HCT116 (cell line): ENCODE measurements around the gene USP12. TPM values are rescaled to one million over a fixed set of nuclear protein-coding genes. Genes with fewer than 3 reads are reported as not detected.

Source experiments
- ATAC-seq: fragments of 200-7000 bp; cut with Tn5 transposase; 2 replicates; pipeline ENCODE4 v1.9.1; 2020; ENCODE audit warnings: mild to moderate bottlenecking, moderate library complexity
- BruUV-seq: library from RNA; stranded (reverse); fragments of 400-500 nt; replicated peaks from 2 replicates; lab custom pipeline; 2021; lab: Mats Ljungman, UMichigan
- CTCF ChIA-PET: fragments of 300-600 bp; sonication (Branson Sonifier 250); formaldehyde crosslinking; loops from one replicate; lab custom pipeline; 2021; ENCODE audit warnings: antibody characterized with exemption; lab: Charles Lee
- POLR2A ChIA-PET: fragments of 300-600, 350-600 bp; sonication (Branson Sonifier 250); formaldehyde crosslinking; loops from one replicate; lab custom pipeline; 2021; ENCODE audit warnings: antibody characterized with exemption; lab: Charles Lee
- RAD21 ChIA-PET, 2 experiments: fragments of 300-600 bp; sonication (Branson Sonifier 250); formaldehyde crosslinking; loops; one replicate each; lab custom pipeline; 2023; ENCODE audit warnings: low total read pairs in 2 of 2; ENCODE audit not compliant: uncharacterized antibody in 2 of 2, unreplicated experiment in 2 of 2, low non-redundant PET in 1 of 2; lab: Charles Lee
- DNase-seq: peaks from one replicate; pipeline ENCODE4 v3.0.0-alpha.2; 2010; ENCODE audit warnings: low read depth, low spot score
- H2AFZ ChIP-seq: fragments of 200-600 bp; shearing (Covaris generic), sonication (generic); 2 replicates; pipeline ENCODE4 v1.6.1; 2017; ENCODE audit warnings: low read depth, mixed run types, mixed read lengths, antibody characterized with exemption, low read length; ENCODE audit not compliant: poor library complexity, severe bottlenecking
- H3K27ac ChIP-seq: 2 replicates; pipeline ENCODE4 v1.5.1; 2012; ENCODE audit warnings: low read depth, low read length
- H3K27me3 ChIP-seq: fragments of 200-600 bp; sonication (generic); 2 replicates; pipeline ENCODE4 v1.6.1; 2016; ENCODE audit warnings: mixed run types, low read length, mixed read lengths; ENCODE audit not compliant: insufficient read depth
- H3K36me3 ChIP-seq, 2 experiments: fragments of 200-500 bp in 1 of 2; fragments of 200-600 bp in 1 of 2; sonication (Bioruptor generic) in 1 of 2; sonication (generic) in 1 of 2; 2 replicates each; pipeline versions ENCODE4 v1.5.1 to v1.6.1; 2014 to 2016; ENCODE audit warnings: low read length in 2 of 2, inconsistent platforms in 1 of 2, mixed read lengths in 1 of 2, mixed run types in 1 of 2; ENCODE audit not compliant: insufficient read depth in 2 of 2, control insufficient read depth in 1 of 2
- H3K4me1 ChIP-seq, 2 experiments: fragments of 200-600 bp in 1 of 2; sonication (generic) in 1 of 2; 2 replicates each; pipeline versions ENCODE4 v1.5.1 to v1.6.1; 2012 to 2017; ENCODE audit warnings: low read length in 2 of 2, inconsistent platforms in 1 of 2, mild to moderate bottlenecking in 1 of 2, mixed read lengths in 1 of 2, mixed run types in 1 of 2, moderate library complexity in 1 of 2; ENCODE audit not compliant: insufficient read depth in 2 of 2, control insufficient read depth in 1 of 2
- H3K4me2 ChIP-seq: fragments of 200-600 bp; sonication (generic); 2 replicates; pipeline ENCODE4 v1.6.1; 2017; ENCODE audit warnings: mixed run types, low read length, mixed read lengths
- H3K4me3 ChIP-seq, 2 experiments: fragments of 200-600 bp in 1 of 2; sonication (generic) in 1 of 2; replicated peaks in 1 of 2; 2 replicates each; pipeline ENCODE4 v1.5.1; 2011 to 2016; ENCODE audit warnings: low read length in 2 of 2, control low read depth in 1 of 2, low read depth in 1 of 2, mild to moderate bottlenecking in 1 of 2, mixed read lengths in 1 of 2, mixed run types in 1 of 2
- H3K79me2 ChIP-seq: fragments of 200-600 bp; sonication (generic); 2 replicates; pipeline ENCODE4 v1.6.1; 2017; ENCODE audit warnings: mild to moderate bottlenecking, mixed run types, low read length, moderate library complexity, mixed read lengths; ENCODE audit not compliant: insufficient read depth
- H3K9ac ChIP-seq: fragments of 200-600 bp; sonication (generic); 2 replicates; pipeline ENCODE4 v1.6.1; 2016; ENCODE audit warnings: low read length, mixed read lengths
- H3K9me2 ChIP-seq: fragments of 200-600 bp; sonication (generic), shearing (Covaris generic); 2 replicates; pipeline ENCODE4 v1.6.1; 2017; ENCODE audit warnings: mixed run types, mild to moderate bottlenecking, moderate library complexity; ENCODE audit not compliant: insufficient read depth
- H3K9me3 ChIP-seq, 2 experiments: fragments of 200-500 bp in 1 of 2; fragments of 200-600 bp in 1 of 2; sonication (Bioruptor generic) in 1 of 2; sonication (generic) in 1 of 2; 2 replicates each; pipeline ENCODE4 v1.6.1; 2014 to 2017; ENCODE audit warnings: low read length in 2 of 2, mixed read lengths in 2 of 2, inconsistent platforms in 1 of 2, low read depth in 1 of 2, mild to moderate bottlenecking in 1 of 2, mixed run types in 1 of 2, moderate library complexity in 1 of 2; ENCODE audit not compliant: control insufficient read depth in 1 of 2, insufficient read depth in 1 of 2
- H4K20me1 ChIP-seq: fragments of 200-600 bp; sonication (generic), shearing (Covaris generic); 2 replicates; pipeline ENCODE4 v1.6.1; 2017; ENCODE audit warnings: mixed run types, mild to moderate bottlenecking, moderate library complexity; ENCODE audit not compliant: insufficient read depth
- ATF3 ChIP-seq: IDR thresholded peaks from 2 replicates; pipeline ENCODE4 v1.6.1; 2012
- EZH2 ChIP-seq: fragments of 200-600 bp; sonication (generic); IDR thresholded peaks from 2 replicates; pipeline ENCODE4 v1.6.1; 2017; ENCODE audit warnings: antibody characterized with exemption, mixed run types
- MAX ChIP-seq: IDR thresholded peaks from 2 replicates; pipeline ENCODE4 v1.6.1; 2012
- SP1 ChIP-seq: IDR thresholded peaks from 2 replicates; pipeline ENCODE4 v1.6.1; 2012; ENCODE audit warnings: low read depth
- ZBTB33 ChIP-seq: IDR thresholded peaks from 2 replicates; pipeline ENCODE4 v1.6.1; 2011; ENCODE audit warnings: mild to moderate bottlenecking, low read length, moderate library complexity; ENCODE audit not compliant: insufficient replicate concordance; ENCODE audit errors: extremely low read depth
- ZNF274 ChIP-seq: fragments of 200-500 bp; sonication (Bioruptor generic); IDR thresholded peaks from 2 replicates; pipeline ENCODE4 v1.6.1; 2014; ENCODE audit warnings: mild to moderate bottlenecking, low read depth, low read length, inconsistent platforms
- intact Hi-C: fragments of 100-400 bp; cut with micrococcal nuclease; formaldehyde crosslinking; loops from 2 replicates; pipeline ENCODE4 v1.10.0; 2022
- total RNA-seq: library from RNA; stranded (reverse); gene quantifications from one replicate; pipeline ENCODE4 v1.2.1, GENCODE V29; 2021; ENCODE audit not compliant: unreplicated experiment

USP12 gene
- total RNA-seq, 1 experiment from 2014 or later: 28.3 TPM

GRCh38 chr13:27133889-27134288, 37.7 kb downstream of the USP12 start:
- H2AFZ ChIP-seq: no peak overlapping the region
- BruUV-seq: no TSS peak
- no peak overlapping the region for H3K4me3 ChIP-seq
- ATAC-seq (no peak), DNase-seq (no peak)
- no peaks in the 10 kb centered on the region for H3K9me3 ChIP-seq
- POLR2A ChIA-PET: no interaction called here
- peaks cover 13 to 31% of the 10 kb centered on the region in 2 experiments for H3K4me1 ChIP-seq
- no peak overlapping the region for H3K4me2 ChIP-seq
- intact Hi-C loops: no loop called here
- H3K27me3 ChIP-seq: no peaks in the 10 kb centered on the region
- H3K36me3 ChIP-seq: no peaks in the 10 kb centered on the region
- H4K20me1 ChIP-seq: 0 out of 2 replicates have a peak, but pooled peaks cover 4% of the 10 kb centered on the region
- H3K27ac ChIP-seq: no peak overlapping the region
- CTCF ChIA-PET: no interaction called here
- H3K9ac ChIP-seq: no peak overlapping the region
- peaks cover 94% of the 10 kb centered on the region for H3K79me2 ChIP-seq
- H3K9me2 ChIP-seq: no peaks in the 10 kb centered on the region
- RAD21 ChIA-PET: no interaction called here
- TF ChIP-seq ZNF274 (no peak), ZBTB33 (no peak), EZH2 (no peak)
- TF ChIP-seq, all 23 proteins: peak for 0

GRCh38 chr13:27132538-27132937, 39.1 kb downstream of the USP12 start:
- Histone ChIP-seq H3K4me2 (no peak overlapping the region), H3K9ac (no peak overlapping the region), H3K79me2 (peaks cover 94% of the 10 kb centered on the region), H3K27ac (no peak overlapping the region), H3K9me2 (no peaks in the 10 kb centered on the region), H2AFZ (no peak overlapping the region), H4K20me1 (0 out of 2 replicates have a peak, but pooled peaks cover 4% of the 10 kb centered on the region), H3K36me3 (no peaks in the 10 kb centered on the region), H3K4me1 (peaks cover 13 to 31% of the 10 kb centered on the region in 2 experiments), H3K4me3 (no peak overlapping the region), H3K9me3 (no peaks in the 10 kb centered on the region), H3K27me3 (no peaks in the 10 kb centered on the region)
- intact Hi-C loops: no loop called here
- TF ChIP-seq ATF3 (no peak), MAX (no peak), SP1 (no peak)
- RAD21 ChIA-PET: no interaction called here
- no peak for DNase-seq
- ATAC-seq: no peak
- POLR2A ChIA-PET: no interaction called here
- no TSS peak for BruUV-seq
- CTCF ChIA-PET: no interaction called here
